GM21360 (cell line): ENCODE data around the gene TAS2R16.
"Not testable (repeated sequence)": the region's sequence is repeated elsewhere in the genome, so short reads cannot be mapped to it uniquely, and the experiment has no call there.

ENCODE experiments used
- ATAC-seq: cut with Tn5 transposase; IDR thresholded peaks from one replicate; pipeline ENCODE4 v1.9.1; 2021; ENCODE audit warnings: mild to moderate bottlenecking, moderate library complexity; ENCODE audit not compliant: unreplicated experiment

Gene TAS2R16

GRCh38 chr7:122974229-122974628, 21.3 kb downstream of the TAS2R16 start:
- no peak for ATAC-seq

- ATAC-seq: no peak
These were observed 23.4 kb downstream of the TAS2R16 start for GRCh38 chr7:122972056-122972455.

DNA sequence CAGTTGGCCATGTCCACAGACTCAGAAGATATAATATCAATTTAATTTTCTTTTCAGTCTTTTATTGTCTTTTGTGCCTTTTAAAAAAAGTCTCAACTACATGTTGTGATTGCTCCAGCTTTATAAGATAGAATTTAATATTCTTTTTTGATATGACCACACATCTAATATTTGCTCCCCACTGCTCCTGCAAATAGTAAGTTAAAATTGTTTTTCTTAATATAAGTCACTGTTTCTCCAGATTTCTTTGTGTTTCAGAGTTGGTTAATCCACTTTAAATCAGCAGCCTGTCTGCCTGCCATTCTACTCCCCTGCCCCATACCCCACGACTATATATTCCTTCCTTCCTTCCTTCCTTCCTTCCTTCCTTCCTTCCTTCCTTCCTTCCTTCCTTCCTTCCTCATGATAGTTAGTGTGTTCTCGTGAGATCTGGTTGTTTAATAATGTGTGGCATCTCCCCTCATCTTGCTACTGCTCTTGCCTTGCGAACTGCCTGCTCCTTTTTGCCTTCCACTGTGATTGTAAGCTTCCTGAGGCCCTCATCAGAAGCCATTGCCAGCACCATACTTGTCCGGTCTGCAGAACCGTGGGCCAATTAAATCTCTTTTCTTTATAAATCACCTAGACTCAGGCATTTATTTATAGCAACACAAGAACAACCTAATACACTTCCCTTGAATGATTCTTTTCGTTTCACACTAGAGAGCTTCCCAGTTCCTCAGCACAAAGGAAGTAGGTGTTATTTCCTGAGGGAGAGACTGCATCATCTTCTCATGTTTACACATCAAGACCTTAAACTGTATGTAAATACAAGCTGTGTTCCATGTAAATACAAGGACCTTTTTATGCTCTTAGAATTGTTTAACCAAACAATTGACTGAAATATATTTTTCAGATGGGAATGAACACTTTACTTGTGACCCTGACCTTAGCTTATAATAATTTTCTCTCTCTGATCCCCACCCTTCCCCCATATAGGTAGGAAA, 24.5 kb downstream of the TAS2R16 start:
- ATAC-seq: no peak

GRCh38 chr7:122968389-122968788, 27.1 kb downstream of the TAS2R16 start:
- ATAC-seq: no peak

DNA sequence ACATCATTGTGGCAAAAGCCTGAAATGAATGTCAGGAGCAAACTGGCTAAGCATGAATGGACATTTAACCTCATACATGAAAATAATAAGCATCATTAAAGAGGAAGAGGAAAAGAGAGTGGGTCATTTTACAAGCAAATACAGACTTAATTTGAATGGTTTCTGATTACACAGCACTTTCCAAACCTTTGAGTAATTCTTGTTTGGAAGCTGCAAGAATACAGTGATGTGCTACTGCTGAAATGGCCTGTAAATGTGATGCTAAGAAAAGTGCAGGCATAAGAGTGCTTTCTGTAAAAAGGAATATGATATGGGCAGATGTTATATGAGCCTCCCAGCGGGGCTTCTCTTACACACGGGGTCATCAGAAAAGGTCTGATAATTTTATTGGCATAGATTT, 30.2 kb downstream of the TAS2R16 start:
- no peak for ATAC-seq

- ATAC-seq: not testable (repeated sequence)
These were observed 41.8 kb downstream of the TAS2R16 start for GRCh38 chr7:122953678-122954077.

DNA sequence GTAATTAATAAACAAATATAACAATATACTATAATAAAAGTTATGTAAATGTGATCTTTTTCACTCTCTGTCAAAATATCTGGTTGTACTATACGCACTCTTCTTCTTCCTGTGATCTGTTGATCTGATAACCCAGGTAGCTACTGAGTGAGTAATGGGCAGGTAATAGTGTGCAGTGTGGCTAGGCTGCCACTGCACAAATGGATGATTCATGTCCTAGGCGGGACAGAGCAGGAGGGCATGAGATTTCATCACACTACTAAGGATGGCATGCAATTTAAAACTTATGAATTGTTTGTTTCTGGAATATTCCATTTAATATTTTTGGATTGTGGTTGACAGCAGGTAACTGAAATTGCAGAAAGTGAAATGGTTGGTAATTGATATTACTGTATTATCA, 44.5 kb downstream of the TAS2R16 start:
- ATAC-seq: no peak

GRCh38 chr7:122949186-122949585, 46.3 kb downstream of the TAS2R16 start:
- ATAC-seq: no peak
